GM19238 (cell line): ENCODE measurements around the gene DLG2.
"Not testable (repeated sequence)": the region's sequence is repeated elsewhere in the genome, so short reads cannot be mapped to it uniquely, and the experiment has no call there.

Source experiments
- DNase-seq: peaks from one replicate; pipeline ENCODE4 v3.0.0; 2011; ENCODE audit warnings: low spot score; ENCODE audit not compliant: insufficient read length

Gene DLG2

DNA sequence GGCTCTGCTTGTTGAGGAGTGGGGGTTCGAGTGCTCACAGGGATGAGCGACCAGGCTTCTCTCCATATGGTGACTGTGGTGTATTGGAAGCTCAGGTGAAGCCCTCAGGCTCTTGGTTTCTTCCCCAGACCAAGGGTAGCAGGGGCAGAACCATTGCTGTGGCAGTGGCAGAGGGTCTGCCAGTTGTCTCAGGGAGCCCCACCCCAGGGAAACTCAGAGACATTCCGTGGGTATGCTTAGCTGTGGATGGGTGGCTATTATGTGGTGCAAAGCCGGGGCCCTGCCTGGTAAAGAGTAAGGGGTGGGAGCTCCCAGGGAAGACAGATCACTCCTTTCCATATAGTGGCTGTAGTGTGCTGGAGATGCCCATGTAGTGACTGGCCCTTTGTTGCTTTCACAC, 167.8 kb downstream of the DLG2 start:
- no peak for DNase-seq

DNA sequence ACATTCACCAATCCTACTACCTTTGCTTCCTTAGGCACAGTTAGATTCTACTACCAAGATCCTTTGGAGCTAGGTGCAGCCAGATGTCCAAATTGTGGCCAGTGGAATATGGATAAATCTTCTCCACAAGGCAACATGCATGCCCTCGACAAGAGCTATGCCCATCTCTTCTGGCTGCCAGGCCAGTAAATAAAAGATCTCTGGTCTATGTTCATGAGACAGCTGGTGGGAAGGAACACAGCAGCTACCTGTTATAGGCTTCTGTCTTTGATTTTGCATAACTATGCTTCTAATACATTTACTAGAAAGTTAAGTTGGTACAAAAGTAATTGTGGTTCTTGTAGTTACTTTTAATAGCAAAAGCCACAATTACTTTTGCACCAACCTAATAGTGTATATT, 182.7 kb downstream of the DLG2 start:
- no peak for DNase-seq

DNA sequence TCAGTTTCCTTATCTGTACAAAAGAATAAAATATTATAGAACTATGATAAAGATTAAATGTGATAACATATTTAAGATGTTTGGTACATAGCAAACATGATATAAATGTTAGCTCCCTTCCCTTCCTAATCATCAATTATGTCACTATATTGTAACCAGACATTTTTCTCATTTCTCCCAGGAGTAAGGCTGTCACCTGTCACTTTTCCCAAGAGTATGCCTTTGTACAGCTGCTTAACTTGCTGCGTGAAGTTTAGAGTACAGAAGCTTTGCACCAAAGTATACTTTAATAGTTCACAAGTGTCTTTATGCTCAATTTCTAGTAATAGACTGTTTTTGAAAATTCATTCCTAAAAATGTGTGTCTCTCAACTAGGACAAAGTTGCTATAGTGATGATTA, 186.9 kb downstream of the DLG2 start:
- DNase-seq, result no peak

DNA sequence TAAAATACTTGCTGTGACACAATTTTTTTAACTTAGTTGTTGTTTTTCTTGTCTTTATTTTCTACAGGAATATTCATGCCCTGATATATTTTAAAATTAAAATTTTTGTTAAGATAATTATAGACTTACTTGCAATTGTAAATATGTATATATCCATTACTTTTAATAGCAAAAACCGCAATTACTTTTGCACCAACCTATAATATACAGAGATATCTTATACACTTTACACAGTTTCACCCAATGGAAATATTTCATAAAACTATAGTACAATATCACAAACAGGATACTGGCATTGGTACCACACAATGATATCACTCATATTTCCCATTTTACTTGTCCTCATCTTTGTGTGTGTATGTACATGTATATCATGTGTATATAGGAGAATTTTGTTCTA, 188.8 kb downstream of the DLG2 start:
- no peak for DNase-seq

DNA sequence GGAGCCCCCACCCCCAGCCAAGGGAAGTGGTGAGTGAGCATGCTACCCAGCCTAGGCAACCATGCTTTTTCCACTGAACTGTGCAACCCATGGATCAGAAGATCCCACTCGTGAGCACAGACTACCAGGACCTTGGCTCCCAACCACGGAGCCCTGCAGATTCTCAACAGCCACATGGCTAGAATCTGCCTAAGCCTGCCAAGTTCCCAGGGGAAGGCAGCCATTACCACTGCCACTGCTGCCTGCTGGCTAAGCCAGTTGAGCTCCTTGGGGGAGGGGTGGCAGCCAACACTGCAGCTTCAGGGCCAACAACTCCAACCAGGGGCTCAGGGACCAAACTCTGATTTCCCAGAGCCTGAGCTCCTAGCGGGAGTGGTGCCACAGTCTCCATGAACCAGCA, 195.8 kb downstream of the DLG2 start:
- no peak for DNase-seq

DNA sequence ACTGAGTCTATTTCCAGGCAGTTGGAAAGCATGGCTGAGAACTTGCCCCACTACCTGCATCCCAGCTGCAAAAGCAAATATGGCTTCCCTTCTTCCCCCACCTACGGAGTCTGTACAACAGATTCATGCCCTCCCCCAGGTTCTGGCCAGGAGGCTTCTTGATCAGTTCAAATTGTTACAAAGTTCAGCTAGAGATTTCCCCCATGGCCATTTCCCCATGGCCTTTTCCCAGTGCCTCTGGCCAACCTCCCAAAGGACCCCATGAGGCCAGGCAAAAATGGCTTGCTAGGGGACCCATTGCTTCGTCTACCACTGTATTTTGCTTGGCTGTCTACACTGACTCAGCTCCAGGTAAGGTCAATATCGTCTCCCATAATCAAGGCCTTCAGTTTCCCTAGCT, 203.3 kb downstream of the DLG2 start:
- no peak for DNase-seq

DNA sequence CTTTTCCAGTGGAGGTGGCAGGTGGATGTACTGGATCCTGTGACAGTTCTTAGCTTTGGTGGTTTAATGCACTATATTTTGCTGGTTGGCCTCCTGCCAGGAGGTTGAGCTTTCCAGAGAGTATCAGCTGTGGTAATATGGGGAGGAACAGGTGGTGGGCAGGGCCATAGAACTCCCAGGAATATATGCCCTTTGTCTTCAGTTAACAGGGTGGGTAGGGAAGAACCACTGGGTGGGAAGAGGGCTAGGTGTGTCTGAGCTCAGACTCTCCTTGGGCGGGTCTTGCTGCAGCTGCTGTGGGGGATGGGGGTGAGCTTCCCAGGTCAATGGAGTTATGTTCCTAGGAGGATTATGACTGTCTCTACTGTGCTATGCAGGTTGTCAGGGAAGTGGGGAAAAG, 203.8 kb downstream of the DLG2 start:
- no peak for DNase-seq

DNA sequence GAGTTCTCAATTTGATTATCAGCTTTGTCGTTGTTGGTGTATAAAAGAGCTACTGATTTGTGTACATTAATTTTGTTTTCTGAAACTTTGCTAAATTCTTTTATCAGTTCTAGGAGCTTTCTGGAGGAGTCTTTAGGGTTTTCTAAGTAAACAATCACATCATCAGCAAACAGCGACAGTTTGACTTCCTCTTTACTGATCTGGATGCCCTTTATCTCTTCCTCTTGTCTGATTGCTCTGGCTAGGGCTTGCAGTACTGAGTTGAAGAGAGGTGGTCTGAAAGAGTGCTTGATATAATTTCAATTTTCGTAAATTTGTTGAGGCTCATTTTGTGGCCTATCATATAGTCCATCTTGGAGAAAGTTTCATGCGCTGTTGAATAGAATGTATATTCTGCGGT, 213.0 kb downstream of the DLG2 start:
- DNase-seq, result no peak

DNA sequence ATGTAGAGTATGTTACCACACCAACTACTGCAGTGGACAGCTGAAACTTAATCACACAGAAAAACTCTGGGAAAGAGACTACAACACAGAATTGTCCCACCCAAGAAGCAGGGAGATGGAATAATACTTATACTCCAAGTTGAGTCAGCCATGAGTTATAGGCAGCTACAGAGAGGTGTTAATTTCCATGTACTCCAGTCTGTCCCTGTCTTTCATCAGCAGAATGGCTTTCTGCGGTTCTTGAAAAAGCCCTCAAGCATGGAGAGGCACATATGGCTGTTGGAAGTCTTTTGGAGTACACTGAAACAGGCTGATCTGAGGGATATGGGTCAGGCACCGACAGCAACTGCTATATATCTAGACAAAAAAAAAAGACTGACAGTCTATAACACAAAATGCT, 219.5 kb downstream of the DLG2 start:
- no peak for DNase-seq

DNA sequence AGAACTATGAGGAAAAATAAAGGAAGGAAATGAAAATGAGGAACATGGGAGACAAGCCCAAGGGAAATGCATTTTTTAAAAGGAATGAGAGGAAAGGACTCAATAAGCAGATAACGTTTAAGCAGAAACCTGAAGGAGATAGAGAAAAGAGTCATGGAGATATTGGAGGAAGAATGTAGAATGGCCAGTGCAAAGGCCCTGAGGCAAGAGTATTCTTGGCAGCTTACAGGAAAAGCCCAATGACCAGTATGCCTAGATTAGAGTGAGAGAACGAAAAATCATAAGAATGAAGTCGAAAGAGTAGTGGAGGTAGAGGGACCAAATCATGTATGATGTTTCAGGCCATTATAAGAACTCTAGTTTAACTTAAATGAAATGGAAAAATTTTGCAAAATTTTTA, 220.3 kb downstream of the DLG2 start:
- no peak for DNase-seq

DNA sequence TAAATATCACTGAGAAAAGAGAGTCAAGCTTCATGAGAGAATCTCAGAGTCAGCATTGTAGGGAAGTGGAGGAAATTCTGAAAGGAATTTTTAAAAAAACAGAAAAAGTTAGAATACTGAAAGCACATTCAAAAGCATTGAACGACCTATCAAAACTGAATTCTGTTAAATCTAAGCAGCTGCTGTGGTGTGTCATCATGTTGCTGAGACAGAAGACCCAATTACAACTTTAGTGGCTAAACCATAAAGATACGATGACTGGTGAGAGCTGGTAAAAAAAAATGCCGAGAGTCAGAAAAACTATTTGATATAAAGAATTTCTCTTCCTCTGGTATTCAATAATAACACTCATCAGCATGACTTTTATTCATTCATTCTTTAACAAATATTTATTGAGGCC, 220.8 kb downstream of the DLG2 start:
- no peak for DNase-seq

DNA sequence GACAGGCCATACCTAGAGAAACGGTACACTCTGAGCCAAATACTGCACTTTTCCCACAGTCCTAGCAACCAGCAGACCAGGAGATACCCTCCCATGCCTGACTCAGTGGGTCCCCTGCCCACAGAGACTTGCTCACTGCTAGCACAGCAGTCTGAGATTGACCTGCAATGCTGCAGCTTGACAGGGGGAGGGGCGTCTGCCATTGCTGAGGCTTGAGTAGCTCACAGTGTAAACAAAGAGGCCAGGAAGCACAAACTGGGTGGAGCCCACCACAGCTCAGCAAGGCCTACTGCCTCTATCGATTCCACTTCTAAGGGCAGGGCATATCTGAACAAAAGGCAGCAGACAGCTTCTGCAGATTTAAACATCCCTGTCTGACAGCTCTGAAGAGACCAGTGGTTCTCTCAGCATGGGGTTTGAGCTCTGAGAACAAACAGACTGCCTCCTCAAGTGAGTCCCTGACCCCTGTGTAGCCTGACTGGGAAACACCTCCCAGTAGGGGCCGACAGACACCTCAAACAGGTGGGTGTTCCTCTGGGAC, 231.6 kb downstream of the DLG2 start:
- DNase-seq, result not testable (repeated sequence)

DNA sequence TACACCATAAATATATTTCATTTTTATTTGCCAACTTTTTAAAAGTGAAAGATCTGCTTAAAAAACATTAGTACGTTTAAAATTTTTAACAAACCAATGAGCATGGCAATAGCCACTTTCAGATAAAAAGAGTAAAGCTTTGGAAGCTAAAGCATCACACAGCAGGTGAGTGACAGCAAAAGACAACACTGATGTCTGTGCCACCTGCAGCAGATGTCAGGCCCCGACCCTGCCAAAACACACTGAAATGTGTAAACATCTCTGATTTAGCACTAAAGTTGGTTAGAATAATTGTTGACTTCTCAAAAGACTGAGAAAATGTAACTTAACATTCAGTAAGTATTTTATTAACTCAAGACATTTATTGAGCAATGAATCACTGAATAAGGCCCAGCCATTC, 232.9 kb downstream of the DLG2 start:
- DNase-seq, result no peak

DNA sequence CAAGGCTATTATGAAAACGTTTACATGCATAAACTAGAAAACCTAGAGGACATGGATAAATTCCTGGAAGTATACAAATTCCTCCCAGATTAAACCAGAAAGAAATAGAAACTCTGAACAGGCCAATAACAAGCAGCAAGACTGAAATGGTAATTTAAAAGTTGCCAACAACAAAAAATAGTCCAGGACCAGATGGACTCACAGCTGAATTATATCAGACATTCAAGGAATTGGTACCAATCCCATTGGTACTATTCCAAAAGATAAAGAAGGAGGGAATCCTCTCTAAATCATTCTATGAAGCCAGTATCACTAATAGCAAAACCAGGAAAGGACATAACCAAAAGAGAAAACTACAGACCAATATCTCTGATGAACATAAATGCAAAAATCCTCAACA, 236.0 kb downstream of the DLG2 start:
- no peak for DNase-seq

DNA sequence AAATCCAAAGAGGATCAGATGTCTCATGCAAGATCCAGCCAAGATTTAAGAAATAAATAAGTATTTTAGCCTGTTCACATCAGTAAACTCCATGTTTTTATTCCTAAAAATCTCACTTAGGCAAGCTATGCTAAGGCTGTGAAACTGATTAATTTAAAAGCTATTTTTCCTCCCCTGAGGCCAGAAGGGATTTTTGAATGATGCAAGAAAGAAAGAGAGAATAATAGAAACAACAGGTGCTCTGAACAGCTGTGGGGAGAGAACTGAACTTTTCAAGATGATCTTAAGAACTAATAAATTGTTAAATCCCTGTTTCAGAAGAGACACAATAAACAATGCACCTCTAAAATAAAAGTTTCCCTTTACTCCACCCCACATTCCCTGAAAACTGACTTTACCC, 241.6 kb downstream of the DLG2 start:
- DNase-seq, result no peak

DNA sequence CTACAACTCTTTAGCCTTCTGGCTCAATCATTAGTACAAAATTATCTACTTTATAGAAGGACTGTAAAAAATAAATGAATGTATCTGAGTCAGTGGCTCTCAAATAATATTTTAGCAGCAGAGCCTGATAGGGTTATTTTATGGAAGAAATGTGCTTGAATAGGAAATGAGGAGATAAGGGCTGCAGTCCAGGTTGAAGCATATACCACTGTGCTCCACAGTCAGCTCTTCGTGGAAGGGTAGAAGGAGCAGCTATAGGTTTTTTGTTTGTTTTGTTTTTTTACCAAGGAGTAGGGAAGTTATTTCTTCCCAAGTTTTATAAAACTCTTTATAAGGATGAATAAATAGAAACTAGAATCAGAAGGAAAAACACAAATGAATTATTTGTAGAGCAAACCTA, 242.0 kb downstream of the DLG2 start:
- DNase-seq, result no peak

DNA sequence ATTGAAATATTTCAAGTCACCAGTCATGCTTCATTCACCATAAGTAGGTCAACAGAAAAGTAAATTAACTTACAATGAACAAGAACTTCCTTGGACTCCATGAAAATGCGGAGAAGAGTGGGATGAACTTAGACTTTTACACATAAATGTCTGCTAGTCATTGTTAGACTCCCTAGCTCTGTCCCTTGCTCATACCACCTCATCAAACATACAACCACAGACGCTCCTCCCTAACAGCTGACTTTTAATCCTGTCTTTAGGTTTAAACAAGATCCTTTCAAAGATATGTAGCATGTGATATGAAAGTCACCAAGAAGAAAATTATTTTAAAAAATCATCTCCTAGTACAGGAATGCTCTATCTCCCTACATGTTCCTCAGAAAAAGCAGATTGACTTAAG, 248.1 kb downstream of the DLG2 start:
- no peak for DNase-seq

DNA sequence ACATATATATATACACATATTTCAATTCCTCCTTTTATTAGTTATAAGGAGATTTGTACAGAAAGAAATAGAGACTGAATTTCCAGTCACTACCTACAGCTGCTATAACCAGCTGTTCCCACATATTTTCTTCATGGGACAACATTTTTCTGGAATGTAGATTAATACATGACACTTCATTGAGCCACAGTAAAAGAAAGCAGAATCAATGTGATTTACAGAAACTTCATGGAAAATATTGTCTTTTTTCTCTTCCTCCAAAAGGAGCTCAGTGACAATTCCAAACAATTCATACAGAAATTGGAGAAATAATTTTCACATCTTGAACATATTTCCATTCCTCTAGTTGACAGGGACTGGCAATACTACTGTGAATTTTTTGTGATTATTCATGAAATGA, 249.2 kb downstream of the DLG2 start:
- DNase-seq, result no peak

DNA sequence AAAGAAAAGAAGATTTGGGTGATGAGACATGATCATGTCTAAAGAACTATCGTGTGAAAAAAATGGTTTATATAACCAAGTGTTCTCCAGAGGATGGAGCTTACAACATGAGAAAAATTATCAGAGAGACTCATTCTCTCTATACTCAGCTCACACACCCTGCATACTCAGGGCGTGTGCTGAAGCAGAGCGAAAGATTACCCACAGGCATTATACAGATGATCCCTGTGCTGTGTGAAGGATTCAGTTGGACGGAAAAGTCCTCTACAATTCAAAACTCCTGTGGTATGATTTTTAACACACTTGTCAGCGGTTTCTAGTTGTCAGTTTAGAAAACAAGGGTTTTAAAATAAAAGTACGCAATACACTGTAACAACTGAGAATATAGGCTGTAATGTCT, 267.3 kb downstream of the DLG2 start:
- no peak for DNase-seq

DNA sequence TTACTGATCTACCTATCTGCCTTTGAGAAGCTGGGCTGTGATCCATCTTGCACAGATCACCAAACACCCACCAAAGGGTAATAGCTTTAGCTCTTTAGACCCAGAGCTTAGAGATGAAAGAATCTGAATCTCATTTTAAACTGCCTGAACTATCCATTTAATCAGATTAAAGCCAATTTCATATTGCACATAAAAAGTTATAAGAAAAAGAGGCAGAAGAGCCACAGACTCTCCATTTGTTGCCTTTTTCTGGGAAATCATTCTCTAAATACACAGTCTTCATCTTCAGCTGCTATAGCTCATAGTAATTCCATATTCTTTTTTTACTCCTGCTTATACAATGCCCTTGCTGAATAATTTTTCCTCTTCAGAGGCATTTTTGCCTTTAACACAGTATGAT, 271.2 kb downstream of the DLG2 start:
- DNase-seq, result no peak

DNA sequence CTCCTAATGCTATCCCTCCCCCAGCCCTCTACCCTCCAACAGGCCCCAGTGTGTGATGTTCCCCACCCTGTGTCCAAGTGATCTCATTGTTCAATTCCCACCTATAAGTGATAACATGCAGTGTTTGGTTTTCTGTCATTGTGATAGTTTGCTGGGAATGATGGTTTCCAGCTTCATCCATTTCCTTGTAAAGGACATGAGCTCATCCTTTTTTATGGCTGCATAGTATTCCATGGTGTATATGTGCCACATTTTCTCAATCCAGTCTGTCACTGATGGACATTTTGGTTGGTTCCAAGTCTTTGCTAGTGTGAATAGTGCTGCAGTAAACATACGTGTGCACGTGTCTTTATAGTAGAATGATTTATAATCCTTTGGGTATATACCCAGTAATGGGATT, 277.6 kb downstream of the DLG2 start:
- DNase-seq, result not testable (repeated sequence)

DNA sequence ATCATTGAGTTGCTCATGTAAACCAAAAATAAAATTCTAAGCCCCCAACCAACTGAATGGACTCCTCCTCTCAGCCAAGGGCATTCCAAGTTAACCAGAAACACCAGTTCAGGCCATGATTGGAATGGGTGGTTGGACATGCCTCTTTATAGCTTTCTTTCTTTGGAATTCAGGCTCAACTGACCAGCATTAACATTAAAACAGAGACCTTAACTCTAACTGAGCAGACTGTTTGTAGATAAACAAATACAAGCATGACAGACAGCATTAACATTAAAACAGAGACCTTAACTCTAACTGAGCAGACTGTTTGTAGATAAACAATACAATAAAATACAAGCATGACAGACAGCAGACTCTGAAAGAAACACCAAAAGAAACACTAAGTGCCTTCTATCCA, 278.2 kb downstream of the DLG2 start:
- no peak for DNase-seq

DNA sequence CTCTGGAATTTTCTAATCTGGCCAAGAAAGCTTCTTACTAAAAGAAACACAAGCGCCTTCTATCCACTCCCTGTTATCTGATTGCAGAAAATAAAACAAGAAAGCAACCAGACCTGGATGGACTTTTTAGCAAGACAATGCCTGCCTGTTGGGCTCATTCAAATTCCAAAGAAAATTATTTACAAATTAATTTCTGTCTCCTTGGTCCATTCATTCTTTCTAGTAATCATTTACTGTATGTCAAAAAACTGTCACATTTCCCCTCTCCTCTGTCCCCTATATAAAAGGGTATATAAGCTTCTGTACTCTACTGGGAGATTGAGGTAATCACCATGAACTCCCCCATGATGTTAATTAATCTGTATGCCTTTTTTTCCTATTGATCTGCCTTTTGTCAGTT, 279.9 kb downstream of the DLG2 start:
- DNase-seq, result no peak

DNA sequence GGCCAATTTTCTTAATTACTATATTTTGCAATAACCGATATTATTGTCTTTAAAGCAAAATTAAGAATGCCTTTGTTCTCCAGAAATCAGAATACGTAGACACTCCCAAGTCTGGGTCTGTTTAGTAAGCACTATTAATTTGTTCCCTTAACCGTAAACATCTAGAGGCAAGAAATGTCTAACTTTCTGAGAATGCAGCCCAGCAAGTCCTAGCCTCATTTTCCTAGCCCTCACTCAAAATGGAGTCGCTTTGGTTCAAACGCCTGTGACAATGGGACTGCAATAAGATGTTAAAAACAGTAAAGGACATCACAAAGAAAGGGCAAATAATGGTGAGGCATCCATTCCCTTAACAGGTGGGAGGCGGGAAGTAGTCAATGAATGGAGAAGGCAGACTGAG, 280.7 kb downstream of the DLG2 start:
- no peak for DNase-seq
